H1 (cell line): ENCODE data around the gene TLR9. TPM values are rescaled to one million over a fixed set of nuclear protein-coding genes. Genes with fewer than 3 reads are reported as not detected.

ENCODE experiments used
- RBBP5 ChIP-seq: IDR thresholded peaks from 2 replicates; pipeline ENCODE4 v1.7.1; 2012; ENCODE audit warnings: low read depth, mild to moderate bottlenecking, inconsistent platforms, low read length, moderate library complexity, borderline replicate concordance
- polyA plus RNA-seq, 7 experiments: library from polyadenylated mRNA; depleted of rRNA in 3 of 7; stranded (reverse) in 5 of 7; unstranded in 2 of 7; fragments of >200 nt in 5 of 7; fragments of 200-250 nt in 2 of 7; gene quantifications; 1 replicate in 5 of 7; 2 replicates in 1 of 7; 4 replicates in 1 of 7; pipeline versions ENCODE4 v1.2.1 to v1.2.3, GENCODE V29; 2011 to 2013; ENCODE audit warnings: missing spikeins in 2 of 7, mixed read lengths in 2 of 7
- total RNA-seq: library from RNA; stranded (reverse); fragmentation: NEBNext Ultra II Directional; extraction: Animal tissue kit (Norgen Biotek cat#: 25700); gene quantifications from 2 replicates; pipeline ENCODE4 v1.2.1, GENCODE V29; 2021
- TF ChIP-seq, protein P1 (sequence below): fragments of 300-600 bp; sonication (generic); IDR thresholded peaks from 2 replicates; pipeline ENCODE4 v1.7.1; 2012; ENCODE audit warnings: low read length, moderate library complexity, mild to moderate bottlenecking, inconsistent platforms; ENCODE audit not compliant: insufficient replicate concordance
- TF ChIP-seq, protein P2 (sequence below), 3 experiments: IDR thresholded peaks; 1 replicate in 2 of 3; 2 replicates in 1 of 3; pipeline versions ENCODE4 v1.5.1 to v1.6.1; 2011; ENCODE audit warnings: low read length in 3 of 3, mild to moderate bottlenecking in 3 of 3, inconsistent platforms in 2 of 3, low read depth in 1 of 3, moderate library complexity in 1 of 3; ENCODE audit not compliant: insufficient read depth in 1 of 3; ENCODE audit errors: control extremely low read depth in 1 of 3

TLR9 gene
- total and polyA plus RNA-seq, 2 of the 8 experiments (the other 6 are each of a cell fraction or from before 2014, with no cell fraction given), result 0.05 TPM; not detected in 1

DNA sequence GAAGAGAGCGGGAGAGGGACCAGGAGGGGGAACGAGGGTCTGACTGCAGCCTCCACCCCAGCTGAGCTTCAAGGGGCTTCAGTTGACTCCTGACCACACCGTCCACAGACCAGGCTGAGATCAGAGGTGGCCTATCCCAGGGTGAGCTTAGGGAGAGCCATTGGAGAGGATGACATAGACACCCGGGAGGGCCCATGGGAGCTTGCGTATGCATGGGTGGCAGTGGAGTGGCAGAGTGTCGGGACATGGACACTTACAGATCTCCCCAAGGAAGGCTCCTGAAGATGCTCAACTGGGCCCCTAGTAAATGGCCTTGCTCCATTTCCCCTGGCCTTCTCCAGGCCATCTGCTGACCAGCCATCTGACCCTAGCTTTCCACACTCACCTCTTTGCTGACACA, 40.1 kb downstream of the TLR9 start (continued):
- TF ChIP-seq, protein P1, sequence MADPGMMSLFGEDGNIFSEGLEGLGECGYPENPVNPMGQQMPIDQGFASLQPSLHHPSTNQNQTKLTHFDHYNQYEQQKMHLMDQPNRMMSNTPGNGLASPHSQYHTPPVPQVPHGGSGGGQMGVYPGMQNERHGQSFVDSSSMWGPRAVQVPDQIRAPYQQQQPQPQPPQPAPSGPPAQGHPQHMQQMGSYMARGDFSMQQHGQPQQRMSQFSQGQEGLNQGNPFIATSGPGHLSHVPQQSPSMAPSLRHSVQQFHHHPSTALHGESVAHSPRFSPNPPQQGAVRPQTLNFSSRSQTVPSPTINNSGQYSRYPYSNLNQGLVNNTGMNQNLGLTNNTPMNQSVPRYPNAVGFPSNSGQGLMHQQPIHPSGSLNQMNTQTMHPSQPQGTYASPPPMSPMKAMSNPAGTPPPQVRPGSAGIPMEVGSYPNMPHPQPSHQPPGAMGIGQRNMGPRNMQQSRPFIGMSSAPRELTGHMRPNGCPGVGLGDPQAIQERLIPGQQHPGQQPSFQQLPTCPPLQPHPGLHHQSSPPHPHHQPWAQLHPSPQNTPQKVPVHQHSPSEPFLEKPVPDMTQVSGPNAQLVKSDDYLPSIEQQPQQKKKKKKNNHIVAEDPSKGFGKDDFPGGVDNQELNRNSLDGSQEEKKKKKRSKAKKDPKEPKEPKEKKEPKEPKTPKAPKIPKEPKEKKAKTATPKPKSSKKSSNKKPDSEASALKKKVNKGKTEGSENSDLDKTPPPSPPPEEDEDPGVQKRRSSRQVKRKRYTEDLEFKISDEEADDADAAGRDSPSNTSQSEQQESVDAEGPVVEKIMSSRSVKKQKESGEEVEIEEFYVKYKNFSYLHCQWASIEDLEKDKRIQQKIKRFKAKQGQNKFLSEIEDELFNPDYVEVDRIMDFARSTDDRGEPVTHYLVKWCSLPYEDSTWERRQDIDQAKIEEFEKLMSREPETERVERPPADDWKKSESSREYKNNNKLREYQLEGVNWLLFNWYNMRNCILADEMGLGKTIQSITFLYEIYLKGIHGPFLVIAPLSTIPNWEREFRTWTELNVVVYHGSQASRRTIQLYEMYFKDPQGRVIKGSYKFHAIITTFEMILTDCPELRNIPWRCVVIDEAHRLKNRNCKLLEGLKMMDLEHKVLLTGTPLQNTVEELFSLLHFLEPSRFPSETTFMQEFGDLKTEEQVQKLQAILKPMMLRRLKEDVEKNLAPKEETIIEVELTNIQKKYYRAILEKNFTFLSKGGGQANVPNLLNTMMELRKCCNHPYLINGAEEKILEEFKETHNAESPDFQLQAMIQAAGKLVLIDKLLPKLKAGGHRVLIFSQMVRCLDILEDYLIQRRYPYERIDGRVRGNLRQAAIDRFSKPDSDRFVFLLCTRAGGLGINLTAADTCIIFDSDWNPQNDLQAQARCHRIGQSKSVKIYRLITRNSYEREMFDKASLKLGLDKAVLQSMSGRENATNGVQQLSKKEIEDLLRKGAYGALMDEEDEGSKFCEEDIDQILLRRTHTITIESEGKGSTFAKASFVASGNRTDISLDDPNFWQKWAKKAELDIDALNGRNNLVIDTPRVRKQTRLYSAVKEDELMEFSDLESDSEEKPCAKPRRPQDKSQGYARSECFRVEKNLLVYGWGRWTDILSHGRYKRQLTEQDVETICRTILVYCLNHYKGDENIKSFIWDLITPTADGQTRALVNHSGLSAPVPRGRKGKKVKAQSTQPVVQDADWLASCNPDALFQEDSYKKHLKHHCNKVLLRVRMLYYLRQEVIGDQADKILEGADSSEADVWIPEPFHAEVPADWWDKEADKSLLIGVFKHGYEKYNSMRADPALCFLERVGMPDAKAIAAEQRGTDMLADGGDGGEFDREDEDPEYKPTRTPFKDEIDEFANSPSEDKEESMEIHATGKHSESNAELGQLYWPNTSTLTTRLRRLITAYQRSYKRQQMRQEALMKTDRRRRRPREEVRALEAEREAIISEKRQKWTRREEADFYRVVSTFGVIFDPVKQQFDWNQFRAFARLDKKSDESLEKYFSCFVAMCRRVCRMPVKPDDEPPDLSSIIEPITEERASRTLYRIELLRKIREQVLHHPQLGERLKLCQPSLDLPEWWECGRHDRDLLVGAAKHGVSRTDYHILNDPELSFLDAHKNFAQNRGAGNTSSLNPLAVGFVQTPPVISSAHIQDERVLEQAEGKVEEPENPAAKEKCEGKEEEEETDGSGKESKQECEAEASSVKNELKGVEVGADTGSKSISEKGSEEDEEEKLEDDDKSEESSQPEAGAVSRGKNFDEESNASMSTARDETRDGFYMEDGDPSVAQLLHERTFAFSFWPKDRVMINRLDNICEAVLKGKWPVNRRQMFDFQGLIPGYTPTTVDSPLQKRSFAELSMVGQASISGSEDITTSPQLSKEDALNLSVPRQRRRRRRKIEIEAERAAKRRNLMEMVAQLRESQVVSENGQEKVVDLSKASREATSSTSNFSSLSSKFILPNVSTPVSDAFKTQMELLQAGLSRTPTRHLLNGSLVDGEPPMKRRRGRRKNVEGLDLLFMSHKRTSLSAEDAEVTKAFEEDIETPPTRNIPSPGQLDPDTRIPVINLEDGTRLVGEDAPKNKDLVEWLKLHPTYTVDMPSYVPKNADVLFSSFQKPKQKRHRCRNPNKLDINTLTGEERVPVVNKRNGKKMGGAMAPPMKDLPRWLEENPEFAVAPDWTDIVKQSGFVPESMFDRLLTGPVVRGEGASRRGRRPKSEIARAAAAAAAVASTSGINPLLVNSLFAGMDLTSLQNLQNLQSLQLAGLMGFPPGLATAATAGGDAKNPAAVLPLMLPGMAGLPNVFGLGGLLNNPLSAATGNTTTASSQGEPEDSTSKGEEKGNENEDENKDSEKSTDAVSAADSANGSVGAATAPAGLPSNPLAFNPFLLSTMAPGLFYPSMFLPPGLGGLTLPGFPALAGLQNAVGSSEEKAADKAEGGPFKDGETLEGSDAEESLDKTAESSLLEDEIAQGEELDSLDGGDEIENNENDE, result no peak
- TF ChIP-seq RBBP5, result no peak
- TF ChIP-seq, protein P2, sequence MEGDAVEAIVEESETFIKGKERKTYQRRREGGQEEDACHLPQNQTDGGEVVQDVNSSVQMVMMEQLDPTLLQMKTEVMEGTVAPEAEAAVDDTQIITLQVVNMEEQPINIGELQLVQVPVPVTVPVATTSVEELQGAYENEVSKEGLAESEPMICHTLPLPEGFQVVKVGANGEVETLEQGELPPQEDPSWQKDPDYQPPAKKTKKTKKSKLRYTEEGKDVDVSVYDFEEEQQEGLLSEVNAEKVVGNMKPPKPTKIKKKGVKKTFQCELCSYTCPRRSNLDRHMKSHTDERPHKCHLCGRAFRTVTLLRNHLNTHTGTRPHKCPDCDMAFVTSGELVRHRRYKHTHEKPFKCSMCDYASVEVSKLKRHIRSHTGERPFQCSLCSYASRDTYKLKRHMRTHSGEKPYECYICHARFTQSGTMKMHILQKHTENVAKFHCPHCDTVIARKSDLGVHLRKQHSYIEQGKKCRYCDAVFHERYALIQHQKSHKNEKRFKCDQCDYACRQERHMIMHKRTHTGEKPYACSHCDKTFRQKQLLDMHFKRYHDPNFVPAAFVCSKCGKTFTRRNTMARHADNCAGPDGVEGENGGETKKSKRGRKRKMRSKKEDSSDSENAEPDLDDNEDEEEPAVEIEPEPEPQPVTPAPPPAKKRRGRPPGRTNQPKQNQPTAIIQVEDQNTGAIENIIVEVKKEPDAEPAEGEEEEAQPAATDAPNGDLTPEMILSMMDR (IDR thresholded peaks at IDR 0.05; ENCODE audit: control extremely low read depth in 1 of 3, insufficient read depth in 1 of 3, low read depth in 1 of 3, low read length in 3 of 3), result no peak
